Panc1 (cell line): ENCODE measurements around the gene PPM1B.

Source experiments
- CTCF ChIP-seq: fragments of 450-650 bp; IDR thresholded peaks from 2 replicates; pipeline ENCODE4 v1.5.1; 2017; ENCODE audit warnings: mild to moderate bottlenecking
- POLR2AphosphoS5 ChIP-seq: IDR thresholded peaks from 2 replicates; pipeline ENCODE4 v1.6.1; 2012; ENCODE audit warnings: mild to moderate bottlenecking, low read depth, low read length, moderate library complexity
- REST ChIP-seq, 2 experiments: IDR thresholded peaks; 2 replicates each; pipeline ENCODE4 v1.6.1; 2011 to 2012; ENCODE audit warnings: low read depth in 2 of 2, control low read depth in 1 of 2, low read length in 1 of 2, mild to moderate bottlenecking in 1 of 2, moderate library complexity in 1 of 2; ENCODE audit not compliant: insufficient read depth in 1 of 2
- TCF7L2 ChIP-seq: IDR thresholded peaks from 2 replicates; pipeline ENCODE4 v1.6.1; 2011; ENCODE audit warnings: mild to moderate bottlenecking, low read depth, low read length, inconsistent platforms

- TF ChIP-seq CTCF (no peak), TCF7L2 (no peak), REST (IDR thresholded peaks at IDR 0.05; ENCODE audit: insufficient read depth in 1 of 2, low read depth in 2 of 2, low read length in 1 of 2) (no peak), POLR2AphosphoS5 (no peak)
Observed at GRCh38 chr2:44271296-44271695, 102.6 kb downstream of the PPM1B start.
